ENCODE measurements around the gene NPC2. TPM values are rescaled to one million over a fixed set of nuclear protein-coding genes. Genes with fewer than 3 reads are reported as not detected.

Gene NPC2
- total and polyA plus RNA-seq, 2 donors (not counting 3 experiments of a cell fraction or from before 2014, with no cell fraction given), result 203 to 406 TPM

GRCh38 chr14:74531467-74531866 is 38.4 kb upstream of the NPC2 start:
- CTCF ChIA-PET, result no interaction called here
- dilution Hi-C loops (cut with MboI; ENCODE audit: extremely low pct_ligation_motif_present, low sequenced_read_pairs) (no loop called here), intact Hi-C loops (cut with micrococcal nuclease) (no loop called here)
- Histone ChIP-seq H3K9me3 (replicated peaks; ENCODE audit: control insufficient read depth, insufficient read depth, low read length) (no peaks in the 10 kb centered on the region), H4K20me1 (replicated peaks; ENCODE audit: control insufficient read depth, extremely low read depth, insufficient read depth, low read length) (no peaks in the 10 kb centered on the region), H3K4me1 (ENCODE audit: control insufficient read depth, extremely low read depth, insufficient read depth, low read length) (no peaks in the 10 kb centered on the region), H3K27me3 (ENCODE audit: control insufficient read depth in 2 of 2, insufficient read depth in 2 of 2, low read length in 2 of 2) (no peaks in the 10 kb centered on the region), H3K9ac (replicated peaks; ENCODE audit: extremely low read depth, insufficient read depth, low read length) (no peak overlapping the region), H3K4me3 (replicated peaks in 1 of 3; ENCODE audit: insufficient read depth in 1 of 3, low read depth in 1 of 3, low read length in 3 of 3) (no peak overlapping the region), H2AFZ (ENCODE audit: low read depth, low read length) (no peak overlapping the region), H3K27ac (ENCODE audit: insufficient read depth, low read depth, low read length) (no peak overlapping the region), H3K79me2 (ENCODE audit: control insufficient read depth, insufficient read depth, low read length) (no peaks in the 10 kb centered on the region), H3K4me2 (ENCODE audit: insufficient read depth, low read length) (no peak overlapping the region), H3K36me3 (ENCODE audit: control insufficient read depth in 2 of 2, extremely low read depth in 1 of 2, insufficient read depth in 2 of 2, low read length in 2 of 2) (peaks cover 13 to 53% of the 10 kb centered on the region in 2 experiments), H3K9me1 (replicated peaks; ENCODE audit: control insufficient read depth, extremely low read depth, insufficient read depth, low read length) (no peaks in the 10 kb centered on the region)
- TF ChIP-seq POLR2AphosphoS5 (IDR thresholded peaks at IDR 0.05; ENCODE audit: insufficient read depth, low read depth, low read length) (peak; percentile 3), POLR2A (IDR thresholded peaks at IDR 0.05; ENCODE audit: low read depth, low read length) (no peak), CTCF (IDR thresholded peaks at IDR 0.05; ENCODE audit: extremely low read depth in 1 of 2, insufficient read depth in 1 of 2, low read depth in 1 of 2, low read length in 2 of 2) (peak in 1 of 2 donors; percentile 14)
- peak; percentile 13 for DNase-seq (ENCODE audit: low read depth, low spot score)
- FAIRE-seq, result no peak
- BruUV-seq (replicated peaks), result no TSS peak
- POLR2A ChIA-PET, result no interaction called here

GRCh38 chr14:74531006-74531405 is 37.9 kb upstream of the NPC2 start:
- H3K36me3 ChIP-seq (ENCODE audit: control insufficient read depth in 2 of 2, extremely low read depth in 1 of 2, insufficient read depth in 2 of 2, low read length in 2 of 2), result peaks cover 13 to 52% of the 10 kb centered on the region in 2 experiments

More at GRCh38 chr14:74531006-74531405, 37.9 kb upstream of the NPC2 start:
- TF ChIP-seq POLR2AphosphoS5 (IDR thresholded peaks at IDR 0.05; ENCODE audit: insufficient read depth, low read depth, low read length) (peak; percentile 10), FOS (IDR thresholded peaks at IDR 0.05; ENCODE audit: borderline replicate concordance, insufficient read depth, low read length) (no peak)
- no peak for DNase-seq (ENCODE audit: low read depth, low spot score)
- H3K4me1 ChIP-seq (ENCODE audit: control insufficient read depth, extremely low read depth, insufficient read depth, low read length), result no peaks in the 10 kb centered on the region
- H3K9me3 ChIP-seq (replicated peaks; ENCODE audit: control insufficient read depth, insufficient read depth, low read length), result no peaks in the 10 kb centered on the region
- no peak overlapping the region for H3K27ac ChIP-seq (ENCODE audit: insufficient read depth, low read depth, low read length)
- FAIRE-seq, result no peak
- H3K4me3 ChIP-seq (replicated peaks in 1 of 3; ENCODE audit: insufficient read depth in 1 of 3, low read depth in 1 of 3, low read length in 3 of 3), result no peak overlapping the region
- CTCF ChIA-PET, result no interaction called here
- BruUV-seq (replicated peaks), result no TSS peak
- dilution Hi-C loops (cut with MboI; ENCODE audit: extremely low pct_ligation_motif_present, low sequenced_read_pairs), result no loop called here
- no peaks in the 10 kb centered on the region for H4K20me1 ChIP-seq (replicated peaks; ENCODE audit: control insufficient read depth, extremely low read depth, insufficient read depth, low read length)
- intact Hi-C loops (cut with micrococcal nuclease), result no loop called here
- H3K4me2 ChIP-seq (ENCODE audit: insufficient read depth, low read length), result no peak overlapping the region
- no peak overlapping the region for H2AFZ ChIP-seq (ENCODE audit: low read depth, low read length)
- no peaks in the 10 kb centered on the region for H3K9me1 ChIP-seq (replicated peaks; ENCODE audit: control insufficient read depth, extremely low read depth, insufficient read depth, low read length)
- no peaks in the 10 kb centered on the region for H3K27me3 ChIP-seq (ENCODE audit: control insufficient read depth in 2 of 2, insufficient read depth in 2 of 2, low read length in 2 of 2)
- POLR2A ChIA-PET, result no interaction called here
- no peaks in the 10 kb centered on the region for H3K79me2 ChIP-seq (ENCODE audit: control insufficient read depth, insufficient read depth, low read length)
- H3K9ac ChIP-seq (replicated peaks; ENCODE audit: extremely low read depth, insufficient read depth, low read length), result no peak overlapping the region
